Naive thymus-derived CD4-positive, alpha-beta T cell (primary cell): ENCODE results near the gene CCDC142. TPM values are rescaled to one million over a fixed set of nuclear protein-coding genes. Genes with fewer than 3 reads are reported as not detected.

ENCODE experiments used
- polyA plus RNA-seq, 2 donors: library from polyadenylated mRNA; unstranded; fragments of 300-500 nt; fragmentation: Illumina TruSeq; gene quantifications; one replicate each; pipeline ENCODE4 v1.2.3, GENCODE V29; 2021
- total RNA-seq, 6 experiments: library from RNA in 5 of 6; stranded (reverse) in 5 of 6; gene quantifications; 1 replicate in 5 of 6; 2 replicates in 1 of 6; pipeline ENCODE4 v1.2.3 and lab custom pipeline; 2021 to 2026

The CCDC142 gene
- total and polyA plus RNA-seq, 7 experiments from 2014 or later = 13.1 to 75.2 (median 27.4) TPM

Other genes with a start within 250 kb of the CCDC142 start
- 10 to 100 TPM in 4 of 5 experiments, 1 to 10 TPM in 1; 2.0 to 20.8 (median 18.5) TPM for gene SLC4A5, start 139.6 kb downstream of the CCDC142 start, total RNA-seq
- 1 to 10 TPM in 1 of 2 donors, under 1 TPM in 1; 0.59 to 3.3 TPM for gene SLC4A5, start 139.6 kb downstream of the CCDC142 start, polyA plus RNA-seq
- gene DCTN1, start 102.7 kb downstream of the CCDC142 start, total RNA-seq = 100 to 1,000 TPM in 2 of 5 experiments, 10 to 100 TPM in 3; 73.6 to 113 (median 98.5) TPM
- gene DCTN1, start 102.7 kb downstream of the CCDC142 start, polyA plus RNA-seq = 10 to 100 TPM; 52.1 to 77.2 TPM
- 10 to 100 TPM in 1 of 5 experiments, 1 to 10 TPM in 4; 4.3 to 10.5 (median 6.8) TPM for gene C2orf81, start 61.4 kb downstream of the CCDC142 start, total RNA-seq
- gene C2orf81, start 61.4 kb downstream of the CCDC142 start, polyA plus RNA-seq = 1 to 10 TPM; 7.9 to 8.6 TPM
- gene WDR54, start 61.3 kb downstream of the CCDC142 start, total RNA-seq = 10 to 100 TPM; 26.5 to 78.5 (median 30.8) TPM
- 10 to 100 TPM; 38.8 to 68.2 TPM for gene WDR54, start 61.3 kb downstream of the CCDC142 start, polyA plus RNA-seq
- 1 to 10 TPM in 2 of 5 experiments, under 1 TPM in 1, not detected in 2; 0.97 to 1.5 (median 1.3) TPM for gene RTKN, start 41.1 kb downstream of the CCDC142 start, total RNA-seq
- gene RTKN, start 41.1 kb downstream of the CCDC142 start, polyA plus RNA-seq = under 1 TPM; 0.26 to 0.28 TPM
- gene INO80B, start 27.9 kb downstream of the CCDC142 start, total RNA-seq = 10 to 100 TPM; 42.1 to 96.5 (median 46.8) TPM
- gene INO80B, start 27.9 kb downstream of the CCDC142 start, polyA plus RNA-seq = 10 to 100 TPM; 11.6 TPM
- 100 to 1,000 TPM in 2 of 5 experiments, 10 to 100 TPM in 3; 53.6 to 127 (median 85.4) TPM for gene WBP1, start 24.6 kb downstream of the CCDC142 start, total RNA-seq
- gene WBP1, start 24.6 kb downstream of the CCDC142 start, polyA plus RNA-seq = 10 to 100 TPM; 33.3 to 45.4 TPM
- gene MOGS, start 17.6 kb downstream of the CCDC142 start, total RNA-seq = 10 to 100 TPM; 61.0 to 88.5 (median 74.3) TPM
- 10 to 100 TPM; 31.2 to 40.7 TPM for gene MOGS, start 17.6 kb downstream of the CCDC142 start, polyA plus RNA-seq
- gene MRPL53, start 10.3 kb downstream of the CCDC142 start, total RNA-seq = 100 to 1,000 TPM in 2 of 5 experiments, 10 to 100 TPM in 3; 45.7 to 108 (median 94.5) TPM
- 100 to 1,000 TPM; 138 to 175 TPM for gene MRPL53, start 10.3 kb downstream of the CCDC142 start, polyA plus RNA-seq
- 10 to 100 TPM; 35.5 to 50.4 (median 43.6) TPM for gene TTC31, start 83 bp upstream of the CCDC142 start, total RNA-seq
- 10 to 100 TPM; 19.8 to 24.5 TPM for gene TTC31, start 83 bp upstream of the CCDC142 start, polyA plus RNA-seq
- under 1 TPM in 2 of 5 experiments, not detected in 3; 0.44 to 0.65 TPM for gene LBX2, start 16.6 kb upstream of the CCDC142 start, total RNA-seq
- not detected for gene LBX2, start 16.6 kb upstream of the CCDC142 start, polyA plus RNA-seq
- 10 to 100 TPM; 25.7 to 37.0 (median 31.2) TPM for gene PCGF1, start 24.7 kb upstream of the CCDC142 start, total RNA-seq
- 10 to 100 TPM in 1 of 2 donors, 1 to 10 TPM in 1; 9.0 to 25.0 TPM for gene PCGF1, start 24.7 kb upstream of the CCDC142 start, polyA plus RNA-seq
- gene TLX2, start 31.5 kb upstream of the CCDC142 start, total RNA-seq = under 1 TPM in 2 of 5 experiments, not detected in 3; 0.34 to 0.66 TPM
- gene TLX2, start 31.5 kb upstream of the CCDC142 start, polyA plus RNA-seq = not detected
- gene DQX1, start 43.2 kb upstream of the CCDC142 start, total RNA-seq = under 1 TPM; 0.13 to 0.95 (median 0.59) TPM
- gene DQX1, start 43.2 kb upstream of the CCDC142 start, polyA plus RNA-seq = not detected
- gene AUP1, start 46.7 kb upstream of the CCDC142 start, total RNA-seq = 100 to 1,000 TPM; 121 to 160 (median 144) TPM
- 10 to 100 TPM; 69.7 to 73.6 TPM for gene AUP1, start 46.7 kb upstream of the CCDC142 start, polyA plus RNA-seq
- 10 to 100 TPM; 16.9 to 46.2 (median 37.7) TPM for gene HTRA2, start 46.9 kb upstream of the CCDC142 start, total RNA-seq
- 10 to 100 TPM; 22.4 to 22.6 TPM for gene HTRA2, start 46.9 kb upstream of the CCDC142 start, polyA plus RNA-seq
- 1 to 10 TPM in 2 of 5 experiments, under 1 TPM in 3; 0.50 to 6.9 (median 0.81) TPM for gene LOXL3, start 70.9 kb upstream of the CCDC142 start, total RNA-seq
- under 1 TPM in 1 of 2 donors, not detected in 1; 0.17 TPM for gene LOXL3, start 70.9 kb upstream of the CCDC142 start, polyA plus RNA-seq
- gene DOK1, start 71.7 kb upstream of the CCDC142 start, total RNA-seq = 10 to 100 TPM in 4 of 5 experiments, 1 to 10 TPM in 1; 7.0 to 39.5 (median 32.9) TPM
- 10 to 100 TPM; 11.8 to 24.2 TPM for gene DOK1, start 71.7 kb upstream of the CCDC142 start, polyA plus RNA-seq
- gene M1AP, start 165.3 kb upstream of the CCDC142 start, total RNA-seq = under 1 TPM in 1 of 5 experiments, not detected in 4; 0.39 TPM
- not detected for gene M1AP, start 165.3 kb upstream of the CCDC142 start, polyA plus RNA-seq
- gene SEMA4F, start 171.2 kb upstream of the CCDC142 start, total RNA-seq = 10 to 100 TPM in 3 of 5 experiments, 1 to 10 TPM in 2; 5.7 to 23.6 (median 11.0) TPM
- gene SEMA4F, start 171.2 kb upstream of the CCDC142 start, polyA plus RNA-seq = 1 to 10 TPM; 6.9 to 8.6 TPM